Left cardiac atrium (tissue), 4 donors: ENCODE data around the gene CLEC4M. TPM values are rescaled to one million over a fixed set of nuclear protein-coding genes. Genes with fewer than 3 reads are reported as not detected.
"Not testable (repeated sequence)": the region's sequence is repeated elsewhere in the genome, so short reads cannot be mapped to it uniquely, and the experiment has no call there.

Experiments
- ATAC-seq, 2 donors: fragments of 200-7000 bp; cut with Tn5 transposase; one replicate each; pipeline ENCODE4 v1.9.1; 2020; ENCODE audit warnings: mild to moderate bottlenecking in 2 of 2, moderate library complexity in 2 of 2
- DNase-seq: peaks from one replicate; pipeline ENCODE4 v3.0.0-alpha.2; 2020
- intact Hi-C, 2 donors: fragments of 100-400 bp; cut with DNase I; formaldehyde crosslinking; loops; one replicate each; pipeline versions ENCODE4 v1.14.1 to v1.15.1; 2022 to 2023
- total RNA-seq, 2 donors: library from RNA; stranded (reverse); fragmentation: NEBNext Ultra II Directional; extraction: Animal tissue kit (Norgen Biotek cat#: 25700); gene quantifications; one replicate each; pipeline ENCODE4 v1.2.1, GENCODE V29; 2021
- donor health status: DM: no; HTN: yes; CAD: no.
- donor health status: DM: no; HTN: yes; CAD: no; lungs with severe emphysema.
- donor health status: DM: yes; HTN: yes; CAD: no.
- donor health status: Dilated cardiomyopathy.

Gene CLEC4M
- total RNA-seq, 2 donors from 2014 or later, result 0.29 TPM; not detected in 1

DNA sequence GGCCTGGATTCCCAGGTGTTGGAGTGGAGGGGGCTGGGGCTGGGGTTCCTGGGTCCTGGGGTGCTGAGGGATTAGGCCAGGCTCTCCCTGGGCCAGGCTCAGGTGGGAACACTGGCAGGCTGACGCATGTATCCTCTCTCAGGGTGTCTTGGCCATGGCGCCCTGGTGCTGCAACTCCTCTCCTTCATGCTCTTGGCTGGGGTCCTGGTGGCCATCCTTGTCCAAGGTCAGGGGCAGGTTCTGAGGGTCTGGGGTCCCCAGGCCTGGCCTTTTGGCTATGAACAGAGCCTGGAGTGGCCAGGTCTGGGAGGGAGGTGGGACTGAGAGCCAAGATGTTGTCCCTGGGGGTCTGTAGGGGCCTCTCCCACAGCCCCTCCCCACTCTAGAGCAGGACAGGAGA lies 2.0 kb downstream of the CLEC4M start:
- intact Hi-C loops, DNase-seq, ATAC-seq: not testable (repeated sequence)

DNA sequence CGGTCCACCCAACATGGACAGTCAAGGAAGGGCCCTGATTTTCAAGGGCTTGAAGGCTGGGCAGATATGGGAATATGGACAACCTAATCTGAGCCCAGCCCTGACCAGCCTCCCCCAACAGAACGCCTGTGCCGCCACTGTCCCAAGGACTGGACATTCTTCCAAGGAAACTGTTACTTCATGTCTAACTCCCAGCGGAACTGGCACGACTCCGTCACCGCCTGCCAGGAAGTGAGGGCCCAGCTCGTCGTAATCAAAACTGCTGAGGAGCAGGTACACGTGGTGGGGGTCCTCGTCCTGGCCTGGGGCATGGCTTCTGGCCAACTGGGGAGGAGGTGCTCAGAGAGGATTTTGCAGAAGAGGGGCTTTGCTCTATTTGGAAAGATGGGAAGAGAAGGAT lies 3.5 kb downstream of the CLEC4M start:
- DNase-seq (no peak), ATAC-seq (no peak)
- intact Hi-C loops, result no loop called here

DNA sequence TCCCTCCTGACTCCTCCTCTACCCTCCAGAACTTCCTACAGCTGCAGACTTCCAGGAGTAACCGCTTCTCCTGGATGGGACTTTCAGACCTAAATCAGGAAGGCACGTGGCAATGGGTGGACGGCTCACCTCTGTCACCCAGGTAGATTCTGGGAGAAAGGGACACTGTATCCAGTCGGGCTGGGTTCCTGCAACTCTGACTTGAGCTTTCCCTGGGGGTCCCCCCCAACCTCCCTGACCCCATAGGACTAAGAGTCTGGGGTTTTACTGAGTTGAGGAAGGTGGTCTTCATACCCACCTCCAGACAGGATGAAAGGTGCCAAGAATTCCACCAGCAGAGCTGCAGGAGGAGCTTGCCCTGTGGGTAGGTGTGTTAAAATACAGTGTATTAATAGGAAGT lies 4.4 kb downstream of the CLEC4M start:
- intact Hi-C loops, result no loop called here
- ATAC-seq (no peak), DNase-seq (no peak)

DNA sequence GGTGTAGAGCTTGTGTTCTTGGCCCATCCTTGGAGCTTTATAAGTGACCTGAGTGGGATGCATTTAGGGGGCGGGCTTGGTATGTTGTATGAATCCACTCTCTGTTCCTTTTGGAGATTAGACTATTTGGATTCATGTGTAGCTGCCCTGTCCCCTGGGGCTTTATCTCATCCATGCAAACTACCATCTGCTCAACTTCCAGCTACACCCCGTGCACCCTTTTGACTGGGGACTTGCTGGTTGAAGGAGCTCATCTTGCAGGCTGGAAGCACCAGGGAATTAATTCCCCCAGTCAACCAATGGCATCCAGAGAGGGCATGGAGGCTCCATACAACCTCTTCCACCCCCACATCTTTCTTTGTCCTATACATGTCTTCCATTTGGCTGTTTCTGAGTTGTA lies 6.1 kb downstream of the CLEC4M start:
- ATAC-seq, result no peak
- no peak for DNase-seq
- intact Hi-C loops, result no loop called here

DNA sequence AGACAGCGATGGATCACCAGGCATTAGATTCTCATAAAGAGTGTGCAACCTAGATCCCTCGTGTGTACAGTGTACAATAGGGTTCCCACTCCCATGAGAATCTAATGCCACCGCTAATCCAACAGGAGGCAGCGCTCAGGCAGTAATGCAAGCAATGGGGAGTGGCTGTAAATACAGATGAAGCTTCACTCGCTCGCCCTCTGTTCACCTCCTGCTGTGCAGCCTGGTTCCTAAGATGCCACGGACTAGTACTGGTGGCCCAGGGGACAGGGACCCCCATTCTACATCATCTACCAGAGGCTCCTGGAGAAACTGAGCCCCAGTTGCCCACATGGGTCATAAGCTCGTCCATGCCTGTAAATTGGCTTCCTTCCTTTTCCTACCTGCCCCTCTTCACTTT lies 8.0 kb downstream of the CLEC4M start:
- ATAC-seq, result no peak
- intact Hi-C loops, result no loop called here
- DNase-seq, result no peak

DNA sequence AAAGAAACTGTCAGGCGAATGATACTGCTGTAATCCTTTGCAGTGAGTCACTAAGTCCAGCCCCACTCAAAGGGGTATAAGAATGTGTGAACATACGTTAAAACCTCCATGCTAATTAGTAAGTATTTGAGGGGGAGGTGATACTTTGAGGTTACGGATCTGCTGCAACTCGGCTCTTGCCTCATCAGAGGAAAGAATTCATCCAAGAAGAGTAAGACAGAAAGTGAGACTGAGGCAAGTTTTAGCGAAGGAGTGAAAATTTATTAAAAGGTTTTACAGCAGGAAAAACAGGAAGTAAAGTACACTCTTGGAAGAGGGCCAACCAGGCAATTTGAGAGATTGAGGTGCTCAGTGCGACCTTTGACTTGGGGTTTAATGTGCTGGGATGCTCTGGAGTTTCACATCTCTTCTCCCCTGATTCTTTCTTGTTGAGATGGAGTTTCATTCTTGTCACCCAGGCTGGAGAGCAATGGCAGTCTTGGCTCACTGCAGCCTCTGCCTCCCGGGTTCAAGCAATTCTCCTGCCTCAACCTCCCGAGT lies 9.8 kb downstream of the CLEC4M start:
- ATAC-seq, result peak in 1 of 2 donors; percentile 78
- intact Hi-C loops, result no loop called here
- no peak for DNase-seq

DNA sequence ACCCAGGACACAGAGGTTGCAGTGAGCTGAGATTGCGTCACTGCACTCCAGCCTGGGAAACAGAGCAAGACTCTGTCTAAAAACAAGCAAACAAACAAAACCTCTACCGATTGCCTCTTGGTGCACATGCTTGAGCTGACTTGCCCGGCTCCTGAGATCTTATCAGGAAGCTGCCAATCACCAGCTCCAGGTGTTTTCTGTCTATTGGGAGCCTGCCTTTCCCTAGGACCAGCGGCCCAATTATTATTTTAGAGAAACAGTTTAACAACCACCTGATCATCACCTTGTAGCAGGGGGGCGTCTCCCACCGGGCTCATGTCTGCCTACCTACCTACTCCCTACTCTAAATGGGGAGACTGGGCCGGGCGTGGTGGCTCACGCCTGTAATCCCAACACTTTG lies 10.8 kb downstream of the CLEC4M start:
- no peak for ATAC-seq
- intact Hi-C loops, result no loop called here
- no peak for DNase-seq

DNA sequence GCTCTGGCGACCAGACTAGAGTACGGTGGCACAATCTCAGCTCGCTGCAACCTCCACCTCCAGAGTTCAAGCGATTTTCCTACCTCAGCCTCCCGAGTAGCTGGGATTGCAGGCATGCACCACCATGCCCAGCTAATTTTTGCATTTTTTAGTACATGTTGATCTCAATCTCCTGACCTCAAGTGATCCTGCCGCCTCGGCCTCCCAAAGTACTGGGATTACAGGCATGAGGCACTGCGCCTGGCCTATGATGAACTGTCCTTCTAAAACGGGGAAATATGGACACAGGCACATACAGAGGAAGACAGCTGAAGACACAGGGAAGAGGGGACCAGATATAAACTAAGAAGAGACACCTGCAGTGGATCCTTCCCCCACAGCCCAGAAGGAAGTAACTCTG lies 12.7 kb downstream of the CLEC4M start:
- intact Hi-C loops, result no loop called here
- ATAC-seq (no peak), DNase-seq (no peak)

DNA sequence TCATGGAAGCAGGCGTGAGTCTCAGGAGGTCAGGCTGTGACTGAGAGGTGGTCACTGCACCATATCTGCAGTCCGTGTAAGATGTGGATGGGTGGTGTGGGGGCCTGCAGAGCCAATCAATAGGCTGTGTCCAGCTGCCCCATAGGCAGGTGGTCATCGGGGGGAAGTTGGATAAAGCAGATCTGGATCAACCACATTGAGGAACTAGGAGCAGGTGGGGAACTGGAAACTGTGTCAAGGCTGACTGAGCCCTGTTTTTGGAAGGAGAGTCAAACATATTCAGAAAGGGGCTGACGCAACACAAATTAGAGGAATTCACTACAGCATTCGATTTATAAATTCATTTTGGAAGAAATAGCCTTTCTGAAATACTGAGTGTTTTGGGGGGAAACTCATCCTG lies 15.0 kb downstream of the CLEC4M start:
- DNase-seq, result no peak
- intact Hi-C loops, result no loop called here
- ATAC-seq, result peak in 1 of 2 donors; percentile 39

DNA sequence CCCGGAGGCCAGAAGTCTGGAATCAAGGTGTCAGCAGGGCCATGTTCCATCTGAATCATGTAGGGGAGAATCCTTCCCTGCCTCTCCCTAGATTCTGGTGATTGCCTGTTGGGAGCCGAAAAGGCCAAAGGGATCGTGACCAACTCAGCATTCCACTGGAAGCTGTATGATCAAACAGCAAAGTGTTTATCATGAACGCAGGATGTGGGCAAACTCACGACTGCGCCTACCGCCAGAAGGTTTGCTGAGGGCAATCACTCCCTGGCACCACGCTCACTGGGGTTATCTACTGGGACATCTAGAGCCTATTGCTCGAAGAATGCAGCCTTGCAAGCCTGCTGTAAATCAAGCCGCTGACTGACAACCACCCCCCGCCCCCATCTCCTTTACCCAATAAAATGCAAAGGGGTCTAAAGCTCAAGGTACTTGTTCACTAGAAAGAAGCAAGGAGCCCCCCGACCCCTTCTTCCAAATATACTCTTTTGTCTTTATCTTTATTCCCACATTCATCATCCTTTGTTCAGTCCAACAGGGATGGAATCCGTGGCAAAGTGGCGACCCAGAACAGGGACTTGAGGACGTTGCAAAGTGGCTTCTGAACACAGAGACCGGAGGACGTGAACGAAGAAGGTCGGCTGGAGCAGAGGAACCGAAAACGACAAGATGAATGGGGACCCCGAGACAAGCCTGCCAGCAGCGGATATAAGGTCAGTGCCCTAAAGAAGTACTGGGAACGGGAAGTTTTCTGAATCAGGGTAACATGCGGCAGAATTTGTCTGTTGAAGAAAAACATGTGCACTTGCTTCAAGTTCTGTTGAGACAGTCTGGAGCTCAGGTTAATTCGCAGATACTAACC lies 16.8 kb downstream of the CLEC4M start:
- ATAC-seq, result no peak
- no peak for DNase-seq
- intact Hi-C loops, result no loop called here

DNA sequence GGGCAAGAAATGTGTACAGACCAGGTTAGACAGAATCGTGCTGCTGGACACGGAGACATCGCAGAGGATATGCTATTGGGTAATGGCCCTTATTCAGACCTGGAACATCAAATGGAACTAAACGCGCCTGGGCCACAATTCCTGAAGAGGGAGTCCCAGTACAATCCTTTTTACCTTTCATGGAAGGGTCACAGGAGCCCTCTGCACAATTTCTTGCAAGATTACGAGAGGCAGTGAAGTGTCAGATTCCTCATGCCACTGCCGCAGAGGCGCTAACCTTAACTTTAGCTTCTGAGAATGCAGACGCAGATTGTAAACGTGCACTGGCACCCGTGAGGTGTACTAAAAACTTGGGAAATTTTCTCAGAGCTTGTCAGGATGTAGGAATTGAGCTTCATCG lies 18.1 kb downstream of the CLEC4M start:
- DNase-seq (no peak), ATAC-seq (no peak)
- intact Hi-C loops, result no loop called here

DNA sequence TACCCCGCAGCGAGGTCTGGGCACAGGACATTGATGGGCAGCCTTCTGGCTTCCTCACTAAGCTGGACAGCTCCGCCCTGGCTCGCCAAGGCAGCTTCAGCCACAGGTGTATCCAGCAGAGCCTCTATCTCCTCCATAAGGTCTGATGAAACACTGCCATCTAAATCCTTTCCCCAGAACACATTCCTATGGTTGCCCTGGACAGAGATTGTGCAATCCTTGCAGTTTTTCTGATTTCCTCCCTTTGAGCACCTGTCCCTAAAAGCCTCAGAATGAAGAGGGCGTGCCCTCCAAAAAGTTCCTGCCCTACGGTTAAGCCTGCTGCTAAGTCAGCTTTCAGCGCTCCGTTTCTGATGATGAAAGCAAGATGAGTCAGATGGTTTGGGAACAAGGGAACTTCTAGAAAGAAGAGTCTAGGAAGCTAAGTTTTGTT lies 21.0 kb downstream of the CLEC4M start:
- DNase-seq (no peak), ATAC-seq (peak; percentile 34 to 87)
- intact Hi-C loops, result no loop called here

DNA sequence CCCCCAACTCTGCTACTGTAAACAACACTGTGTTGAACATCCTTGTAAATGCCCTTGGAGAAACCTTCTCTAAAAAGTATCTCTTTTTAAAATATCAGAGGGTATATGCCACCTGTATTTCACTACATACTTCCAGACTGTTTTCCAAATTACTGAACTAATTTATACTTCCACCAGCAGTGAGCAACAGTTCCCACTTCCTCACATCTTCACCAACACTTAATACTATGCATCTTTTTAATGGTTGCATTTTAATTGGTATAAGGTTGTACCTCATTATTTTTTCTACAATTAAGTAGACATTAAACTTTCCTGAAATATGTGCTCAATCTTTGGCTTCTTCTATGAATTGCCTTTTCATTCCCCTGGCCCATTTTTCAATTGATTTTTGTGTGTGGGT lies 21.8 kb downstream of the CLEC4M start:
- intact Hi-C loops, result no loop called here
- ATAC-seq, result no peak
- no peak for DNase-seq

DNA sequence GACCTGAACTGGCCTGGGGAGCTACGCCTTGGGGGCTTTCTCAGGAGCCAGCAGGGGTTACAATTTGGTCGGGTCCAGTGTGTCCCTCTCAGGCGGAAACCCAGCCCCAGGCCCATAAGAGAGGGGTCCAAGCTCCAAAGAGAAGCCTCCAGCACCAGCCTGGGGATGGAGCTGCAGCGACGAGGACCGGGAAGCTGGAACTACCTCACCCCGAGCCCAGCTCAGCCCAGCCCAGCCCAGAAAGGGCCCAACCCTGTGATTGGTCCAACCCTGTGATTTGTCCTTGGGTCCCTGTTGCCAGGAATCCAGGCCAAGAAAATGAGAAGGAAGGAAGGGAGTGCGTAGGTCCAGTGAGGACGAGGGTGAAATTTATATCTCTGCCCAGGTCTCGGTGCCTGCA lies 24.1 kb downstream of the CLEC4M start:
- intact Hi-C loops, result no loop called here
- ATAC-seq (peak in 1 of 2 donors; percentile 53), DNase-seq (peak; percentile 29)

DNA sequence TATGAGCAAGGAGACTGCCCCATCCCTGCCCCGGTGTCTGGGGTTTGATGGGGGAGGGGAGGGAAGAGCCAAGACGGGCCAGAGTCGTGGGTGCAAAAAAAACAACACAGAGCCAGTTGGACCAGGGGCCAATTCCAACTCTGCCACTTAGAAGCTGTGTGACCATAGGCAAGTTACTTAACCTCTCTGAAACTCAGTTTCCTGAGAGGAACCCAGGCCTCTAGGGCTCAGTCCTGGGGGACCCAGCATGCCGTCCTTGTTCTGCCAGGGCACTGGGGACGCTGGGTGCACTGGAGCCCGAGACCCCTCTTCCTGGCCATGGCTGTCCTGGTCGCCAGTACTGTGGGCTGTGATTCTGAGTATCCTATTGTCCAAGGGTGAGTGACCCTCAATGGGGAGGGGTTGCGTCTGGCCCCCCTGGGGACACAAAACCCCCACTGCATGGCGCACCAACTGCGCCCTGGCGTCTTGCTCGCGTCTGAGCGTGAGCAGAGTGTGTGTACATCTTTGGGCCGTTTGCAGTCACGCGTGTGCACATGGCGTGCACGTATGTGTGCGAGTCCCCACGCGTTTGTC lies 24.6 kb downstream of the CLEC4M start:
- DNase-seq (no peak), ATAC-seq (no peak)
- intact Hi-C loops, result no loop called here

DNA sequence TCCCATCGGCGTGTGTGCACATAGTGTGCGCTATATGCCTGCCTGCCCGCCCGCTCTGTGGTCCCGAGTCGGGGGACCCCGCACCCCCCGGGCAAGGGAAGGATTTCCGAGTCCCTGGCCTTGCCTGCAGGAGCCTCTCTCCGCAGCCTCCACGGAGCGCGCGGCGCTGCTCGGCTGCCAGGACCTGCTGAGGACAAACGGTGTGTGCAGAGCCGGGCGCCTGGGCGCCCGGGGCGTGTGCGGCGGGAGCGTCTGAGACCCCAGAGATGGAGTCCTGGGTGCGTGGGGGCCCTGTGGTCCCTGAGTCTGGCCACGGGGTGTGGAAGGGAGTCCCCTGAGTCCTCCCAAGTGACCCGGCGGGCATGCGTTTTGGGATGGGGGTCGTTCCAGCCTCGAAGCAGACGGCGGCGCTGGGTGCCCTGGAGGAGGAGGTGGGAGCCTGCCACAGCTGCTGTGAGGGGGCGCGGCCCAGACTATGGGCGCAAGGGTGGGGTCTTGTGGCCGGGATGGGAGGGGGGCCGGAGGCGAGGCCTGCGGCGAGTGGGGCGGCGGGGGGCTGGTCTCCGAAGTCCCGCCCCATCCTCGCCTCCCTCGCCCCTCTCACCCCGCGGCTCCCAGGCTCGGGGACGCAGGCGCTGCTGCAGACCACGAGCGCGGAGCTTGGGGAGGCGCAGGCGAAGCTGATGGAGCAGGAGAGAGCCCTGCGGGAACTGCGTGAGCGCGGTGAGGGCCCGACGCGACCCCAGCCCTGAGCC lies 25.3 kb downstream of the CLEC4M start:
- ATAC-seq (peak in 1 of 2 donors; percentile 8), DNase-seq (no peak)
- intact Hi-C loops, result no loop called here

DNA sequence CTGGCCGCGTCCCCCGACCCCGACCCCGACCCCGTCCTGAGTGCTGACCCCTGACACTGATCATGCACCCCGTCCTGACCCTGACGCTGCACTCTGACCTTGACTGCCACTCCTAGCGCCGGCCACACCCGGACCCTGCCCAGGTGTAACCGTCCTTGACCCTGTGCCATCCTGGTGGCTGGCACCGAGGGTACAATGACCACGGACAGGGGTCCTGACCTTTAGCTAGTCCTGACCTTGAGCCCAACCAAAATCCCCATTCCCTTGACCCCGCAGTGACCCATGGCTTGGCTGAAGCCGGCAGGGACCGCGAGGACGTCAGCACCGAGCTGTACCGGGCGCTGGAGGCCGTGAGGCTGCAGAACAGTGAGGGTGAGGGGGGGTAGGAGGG lies 25.9 kb downstream of the CLEC4M start:
- DNase-seq, result no peak
- ATAC-seq, result no peak
- intact Hi-C loops, result no loop called here

DNA sequence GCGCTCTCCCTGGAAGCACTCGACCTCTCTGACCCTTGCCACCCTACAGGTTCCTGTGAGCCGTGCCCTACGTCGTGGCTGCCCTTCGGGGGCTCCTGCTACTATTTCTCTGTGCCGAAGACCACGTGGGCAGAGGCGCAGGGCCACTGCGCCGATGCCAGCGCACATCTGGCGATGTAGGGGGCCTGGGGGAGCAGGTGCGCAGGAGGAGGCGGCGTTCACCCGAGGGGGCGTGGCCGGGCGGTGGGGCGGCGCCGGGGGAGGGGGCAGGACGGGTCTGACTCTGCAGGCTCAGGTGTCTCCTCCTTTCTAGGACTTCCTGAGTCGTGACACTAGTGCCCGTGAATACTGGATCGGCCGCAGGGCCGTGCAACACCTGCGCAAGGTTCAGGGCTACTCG lies 26.4 kb downstream of the CLEC4M start:
- DNase-seq (no peak), ATAC-seq (no peak)
- intact Hi-C loops, result no loop called here

DNA sequence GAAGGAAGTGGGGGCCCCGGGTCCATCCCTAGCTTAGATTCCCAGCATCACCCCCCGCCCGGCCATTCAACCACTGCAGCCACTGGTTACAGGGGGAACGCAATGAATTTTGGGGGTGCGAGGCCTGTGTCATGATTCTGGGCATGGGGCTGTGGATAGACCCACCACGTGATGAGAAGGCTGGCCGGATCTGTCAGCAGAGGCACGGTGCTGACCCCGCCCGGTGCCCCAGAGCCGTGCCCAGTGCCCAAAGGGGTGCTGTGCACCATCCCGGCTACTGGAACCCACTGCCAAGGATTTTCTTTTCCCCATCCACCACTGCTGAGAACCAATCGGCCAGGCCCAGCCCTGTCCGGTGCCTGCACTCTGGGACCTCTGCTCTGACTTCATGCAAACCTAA lies 27.4 kb downstream of the CLEC4M start:
- intact Hi-C loops, result loop anchor here (10.0 kb wide), 2 partner anchors 136 to 436 kb away; no protein-coding TSS in a partner anchor
- DNase-seq, result no peak
- no peak for ATAC-seq

DNA sequence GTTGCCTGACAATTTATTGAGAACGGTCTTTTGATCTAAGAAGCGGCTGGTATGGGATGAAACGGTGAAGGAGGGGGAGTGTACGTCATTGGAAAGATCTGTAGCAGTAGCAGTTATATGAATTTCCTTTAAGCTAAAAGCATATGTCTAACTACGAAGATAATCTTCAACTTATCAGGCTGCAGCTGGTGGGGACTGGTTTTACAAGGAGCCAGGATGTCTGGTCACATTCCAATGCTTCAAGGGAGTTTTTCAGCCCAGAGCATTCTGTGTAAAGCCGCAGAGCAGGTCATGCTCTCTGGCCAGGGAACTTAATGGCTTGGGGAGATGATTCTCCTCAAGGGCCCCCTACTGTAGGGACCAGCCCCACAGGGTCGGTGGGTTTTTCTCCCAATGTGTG lies 29.2 kb downstream of the CLEC4M start:
- ATAC-seq (no peak), DNase-seq (no peak)
- intact Hi-C loops, result loop anchor here (10.0 kb wide), 2 partner anchors 137 to 437 kb away; no protein-coding TSS in a partner anchor
